HCT116 (cell line): ENCODE results near the gene HES5. TPM values are rescaled to one million over a fixed set of nuclear protein-coding genes. Genes with fewer than 3 reads are reported as not detected.

Source experiments
- ATAC-seq: fragments of 200-7000 bp; cut with Tn5 transposase; 2 replicates; pipeline ENCODE4 v1.9.1; 2020; ENCODE audit warnings: mild to moderate bottlenecking, moderate library complexity
- BruUV-seq: library from RNA; stranded (reverse); fragments of 400-500 nt; replicated peaks from 2 replicates; lab custom pipeline; 2021; lab: Mats Ljungman, UMichigan
- CTCF ChIA-PET: fragments of 300-600 bp; sonication (Branson Sonifier 250); formaldehyde crosslinking; loops from one replicate; lab custom pipeline; 2021; ENCODE audit warnings: antibody characterized with exemption; lab: Charles Lee
- POLR2A ChIA-PET: fragments of 300-600, 350-600 bp; sonication (Branson Sonifier 250); formaldehyde crosslinking; loops from one replicate; lab custom pipeline; 2021; ENCODE audit warnings: antibody characterized with exemption; lab: Charles Lee
- RAD21 ChIA-PET, 2 experiments: fragments of 300-600 bp; sonication (Branson Sonifier 250); formaldehyde crosslinking; loops; one replicate each; lab custom pipeline; 2023; ENCODE audit warnings: low total read pairs in 2 of 2; ENCODE audit not compliant: uncharacterized antibody in 2 of 2, unreplicated experiment in 2 of 2, low non-redundant PET in 1 of 2; lab: Charles Lee
- DNase-seq: peaks from one replicate; pipeline ENCODE4 v3.0.0-alpha.2; 2010; ENCODE audit warnings: low read depth, low spot score
- H2AFZ ChIP-seq: fragments of 200-600 bp; shearing (Covaris generic), sonication (generic); 2 replicates; pipeline ENCODE4 v1.6.1; 2017; ENCODE audit warnings: low read depth, mixed run types, mixed read lengths, antibody characterized with exemption, low read length; ENCODE audit not compliant: poor library complexity, severe bottlenecking
- H3K27ac ChIP-seq: 2 replicates; pipeline ENCODE4 v1.5.1; 2012; ENCODE audit warnings: low read depth, low read length
- H3K27me3 ChIP-seq: fragments of 200-600 bp; sonication (generic); 2 replicates; pipeline ENCODE4 v1.6.1; 2016; ENCODE audit warnings: mixed run types, low read length, mixed read lengths; ENCODE audit not compliant: insufficient read depth
- H3K36me3 ChIP-seq, 2 experiments: fragments of 200-500 bp in 1 of 2; fragments of 200-600 bp in 1 of 2; sonication (Bioruptor generic) in 1 of 2; sonication (generic) in 1 of 2; 2 replicates each; pipeline versions ENCODE4 v1.5.1 to v1.6.1; 2014 to 2016; ENCODE audit warnings: low read length in 2 of 2, inconsistent platforms in 1 of 2, mixed read lengths in 1 of 2, mixed run types in 1 of 2; ENCODE audit not compliant: insufficient read depth in 2 of 2, control insufficient read depth in 1 of 2
- H3K4me1 ChIP-seq, 2 experiments: fragments of 200-600 bp in 1 of 2; sonication (generic) in 1 of 2; 2 replicates each; pipeline versions ENCODE4 v1.5.1 to v1.6.1; 2012 to 2017; ENCODE audit warnings: low read length in 2 of 2, inconsistent platforms in 1 of 2, mild to moderate bottlenecking in 1 of 2, mixed read lengths in 1 of 2, mixed run types in 1 of 2, moderate library complexity in 1 of 2; ENCODE audit not compliant: insufficient read depth in 2 of 2, control insufficient read depth in 1 of 2
- H3K4me2 ChIP-seq: fragments of 200-600 bp; sonication (generic); 2 replicates; pipeline ENCODE4 v1.6.1; 2017; ENCODE audit warnings: mixed run types, low read length, mixed read lengths
- H3K4me3 ChIP-seq, 2 experiments: fragments of 200-600 bp in 1 of 2; sonication (generic) in 1 of 2; replicated peaks in 1 of 2; 2 replicates each; pipeline ENCODE4 v1.5.1; 2011 to 2016; ENCODE audit warnings: low read length in 2 of 2, control low read depth in 1 of 2, low read depth in 1 of 2, mild to moderate bottlenecking in 1 of 2, mixed read lengths in 1 of 2, mixed run types in 1 of 2
- H3K79me2 ChIP-seq: fragments of 200-600 bp; sonication (generic); 2 replicates; pipeline ENCODE4 v1.6.1; 2017; ENCODE audit warnings: mild to moderate bottlenecking, mixed run types, low read length, moderate library complexity, mixed read lengths; ENCODE audit not compliant: insufficient read depth
- H3K9ac ChIP-seq: fragments of 200-600 bp; sonication (generic); 2 replicates; pipeline ENCODE4 v1.6.1; 2016; ENCODE audit warnings: low read length, mixed read lengths
- H3K9me2 ChIP-seq: fragments of 200-600 bp; sonication (generic), shearing (Covaris generic); 2 replicates; pipeline ENCODE4 v1.6.1; 2017; ENCODE audit warnings: mixed run types, mild to moderate bottlenecking, moderate library complexity; ENCODE audit not compliant: insufficient read depth
- H3K9me3 ChIP-seq, 2 experiments: fragments of 200-500 bp in 1 of 2; fragments of 200-600 bp in 1 of 2; sonication (Bioruptor generic) in 1 of 2; sonication (generic) in 1 of 2; 2 replicates each; pipeline ENCODE4 v1.6.1; 2014 to 2017; ENCODE audit warnings: low read length in 2 of 2, mixed read lengths in 2 of 2, inconsistent platforms in 1 of 2, low read depth in 1 of 2, mild to moderate bottlenecking in 1 of 2, mixed run types in 1 of 2, moderate library complexity in 1 of 2; ENCODE audit not compliant: control insufficient read depth in 1 of 2, insufficient read depth in 1 of 2
- H4K20me1 ChIP-seq: fragments of 200-600 bp; sonication (generic), shearing (Covaris generic); 2 replicates; pipeline ENCODE4 v1.6.1; 2017; ENCODE audit warnings: mixed run types, mild to moderate bottlenecking, moderate library complexity; ENCODE audit not compliant: insufficient read depth
- CBX3 ChIP-seq: IDR thresholded peaks from 2 replicates; pipeline ENCODE4 v1.6.1; 2012; ENCODE audit warnings: low read depth
- CEBPB ChIP-seq: IDR thresholded peaks from 2 replicates; pipeline ENCODE4 v1.6.1; 2012; ENCODE audit warnings: low read depth
- ELF1 ChIP-seq: IDR thresholded peaks from 2 replicates; pipeline ENCODE4 v1.6.1; 2012; ENCODE audit warnings: low read depth, borderline replicate concordance
- EZH2 ChIP-seq: fragments of 200-600 bp; sonication (generic); IDR thresholded peaks from 2 replicates; pipeline ENCODE4 v1.6.1; 2017; ENCODE audit warnings: antibody characterized with exemption, mixed run types
- EZH2phosphoT487 ChIP-seq: fragments of 200-600 bp; IDR thresholded peaks from 2 replicates; pipeline ENCODE4 v1.6.1; 2018; ENCODE audit warnings: antibody characterized with exemption, borderline replicate concordance
- JUND ChIP-seq: IDR thresholded peaks from 2 replicates; pipeline ENCODE4 v1.6.1; 2012
- POLR2A ChIP-seq: IDR thresholded peaks from 2 replicates; pipeline ENCODE4 v1.7.0; 2011; ENCODE audit warnings: borderline replicate concordance; ENCODE audit not compliant: insufficient read depth, insufficient read length; ENCODE audit errors: extremely low read depth
- RAD21 ChIP-seq: IDR thresholded peaks from 2 replicates; pipeline ENCODE4 v1.6.1; 2012; ENCODE audit warnings: low read depth, mild to moderate bottlenecking
- SP1 ChIP-seq: IDR thresholded peaks from 2 replicates; pipeline ENCODE4 v1.6.1; 2012; ENCODE audit warnings: low read depth
- TCF7L2 ChIP-seq: IDR thresholded peaks from 2 replicates; pipeline ENCODE4 v1.7.0; 2011; ENCODE audit warnings: borderline replicate concordance, inconsistent platforms; ENCODE audit not compliant: insufficient read depth, insufficient read length; ENCODE audit errors: extremely low read depth
- ZFX ChIP-seq: fragments of 450-650 bp; IDR thresholded peaks from 2 replicates; pipeline ENCODE4 v1.6.1; 2017
- ZNF274 ChIP-seq: fragments of 200-500 bp; sonication (Bioruptor generic); IDR thresholded peaks from 2 replicates; pipeline ENCODE4 v1.6.1; 2014; ENCODE audit warnings: mild to moderate bottlenecking, low read depth, low read length, inconsistent platforms
- intact Hi-C: fragments of 100-400 bp; cut with micrococcal nuclease; formaldehyde crosslinking; loops from 2 replicates; pipeline ENCODE4 v1.10.0; 2022
- total RNA-seq: library from RNA; stranded (reverse); gene quantifications from one replicate; pipeline ENCODE4 v1.2.1, GENCODE V29; 2021; ENCODE audit not compliant: unreplicated experiment
- TF ChIP-seq, protein P1 (sequence below), 3 experiments: fragments of 200-600 bp in 1 of 3; sonication (generic) in 1 of 3; IDR thresholded peaks in 2 of 3; conservative IDR thresholded peaks in 1 of 3; 2 replicates each; pipeline ENCODE4 v1.5.1; 2012 to 2017; ENCODE audit warnings: low read depth in 2 of 3, low read length in 2 of 3, antibody characterized with exemption in 1 of 3, borderline replicate concordance in 1 of 3, control low read depth in 1 of 3, mild to moderate bottlenecking in 1 of 3, mixed read lengths in 1 of 3, mixed run types in 1 of 3, moderate library complexity in 1 of 3; ENCODE audit not compliant: insufficient read depth in 1 of 3
- TF ChIP-seq, protein P2 (sequence below): IDR thresholded peaks from 2 replicates; pipeline ENCODE4 v1.6.1; 2012
- TF ChIP-seq, protein P3 (sequence below): IDR thresholded peaks from 2 replicates; pipeline ENCODE4 v1.6.1; 2011; ENCODE audit warnings: mild to moderate bottlenecking, low read length, moderate library complexity; ENCODE audit not compliant: insufficient replicate concordance; ENCODE audit errors: extremely low read depth

HES5 gene
- total RNA-seq, 1 experiment from 2014 or later: not detected

DNA sequence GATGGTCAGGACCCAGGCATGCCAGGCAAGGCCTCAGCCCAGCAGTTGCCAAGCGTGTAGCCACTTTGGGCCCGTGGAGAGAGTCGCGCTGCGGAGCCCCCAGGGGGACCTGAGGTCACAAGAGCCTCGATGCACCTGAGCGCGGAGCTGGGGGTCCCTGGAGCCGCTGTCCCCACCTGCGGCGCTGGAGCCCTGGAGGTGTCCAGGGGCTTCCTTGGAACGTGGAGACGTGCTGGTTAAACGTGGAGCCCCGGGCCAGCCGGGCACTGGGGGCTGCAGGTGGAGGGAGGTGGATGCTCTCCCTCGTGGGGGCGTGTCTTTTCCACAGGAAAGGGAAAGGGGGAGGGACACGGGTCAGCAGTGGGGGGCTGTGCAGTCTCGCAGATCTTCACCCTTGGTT, 50.9 kb downstream of the HES5 start:
- TF ChIP-seq POLR2A (no peak), RAD21 (no peak), JUND (no peak), CBX3 (no peak), CEBPB (no peak), ZNF274 (no peak), SP1 (no peak), EZH2 (no peak), TCF7L2 (no peak), ELF1 (no peak), EZH2phosphoT487 (no peak), ZFX (no peak)
- TF ChIP-seq, protein P1, sequence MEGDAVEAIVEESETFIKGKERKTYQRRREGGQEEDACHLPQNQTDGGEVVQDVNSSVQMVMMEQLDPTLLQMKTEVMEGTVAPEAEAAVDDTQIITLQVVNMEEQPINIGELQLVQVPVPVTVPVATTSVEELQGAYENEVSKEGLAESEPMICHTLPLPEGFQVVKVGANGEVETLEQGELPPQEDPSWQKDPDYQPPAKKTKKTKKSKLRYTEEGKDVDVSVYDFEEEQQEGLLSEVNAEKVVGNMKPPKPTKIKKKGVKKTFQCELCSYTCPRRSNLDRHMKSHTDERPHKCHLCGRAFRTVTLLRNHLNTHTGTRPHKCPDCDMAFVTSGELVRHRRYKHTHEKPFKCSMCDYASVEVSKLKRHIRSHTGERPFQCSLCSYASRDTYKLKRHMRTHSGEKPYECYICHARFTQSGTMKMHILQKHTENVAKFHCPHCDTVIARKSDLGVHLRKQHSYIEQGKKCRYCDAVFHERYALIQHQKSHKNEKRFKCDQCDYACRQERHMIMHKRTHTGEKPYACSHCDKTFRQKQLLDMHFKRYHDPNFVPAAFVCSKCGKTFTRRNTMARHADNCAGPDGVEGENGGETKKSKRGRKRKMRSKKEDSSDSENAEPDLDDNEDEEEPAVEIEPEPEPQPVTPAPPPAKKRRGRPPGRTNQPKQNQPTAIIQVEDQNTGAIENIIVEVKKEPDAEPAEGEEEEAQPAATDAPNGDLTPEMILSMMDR (IDR thresholded peaks at IDR 0.05 in 2 of 3, conservative IDR thresholded peaks at IDR 0.05 in 1 of 3; ENCODE audit: borderline replicate concordance in 1 of 3, insufficient read depth in 1 of 3, low read depth in 2 of 3, low read length in 2 of 3): no peak
- TF ChIP-seq, protein P2, sequence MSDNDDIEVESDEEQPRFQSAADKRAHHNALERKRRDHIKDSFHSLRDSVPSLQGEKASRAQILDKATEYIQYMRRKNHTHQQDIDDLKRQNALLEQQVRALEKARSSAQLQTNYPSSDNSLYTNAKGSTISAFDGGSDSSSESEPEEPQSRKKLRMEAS: no peak
- TF ChIP-seq, protein P3, sequence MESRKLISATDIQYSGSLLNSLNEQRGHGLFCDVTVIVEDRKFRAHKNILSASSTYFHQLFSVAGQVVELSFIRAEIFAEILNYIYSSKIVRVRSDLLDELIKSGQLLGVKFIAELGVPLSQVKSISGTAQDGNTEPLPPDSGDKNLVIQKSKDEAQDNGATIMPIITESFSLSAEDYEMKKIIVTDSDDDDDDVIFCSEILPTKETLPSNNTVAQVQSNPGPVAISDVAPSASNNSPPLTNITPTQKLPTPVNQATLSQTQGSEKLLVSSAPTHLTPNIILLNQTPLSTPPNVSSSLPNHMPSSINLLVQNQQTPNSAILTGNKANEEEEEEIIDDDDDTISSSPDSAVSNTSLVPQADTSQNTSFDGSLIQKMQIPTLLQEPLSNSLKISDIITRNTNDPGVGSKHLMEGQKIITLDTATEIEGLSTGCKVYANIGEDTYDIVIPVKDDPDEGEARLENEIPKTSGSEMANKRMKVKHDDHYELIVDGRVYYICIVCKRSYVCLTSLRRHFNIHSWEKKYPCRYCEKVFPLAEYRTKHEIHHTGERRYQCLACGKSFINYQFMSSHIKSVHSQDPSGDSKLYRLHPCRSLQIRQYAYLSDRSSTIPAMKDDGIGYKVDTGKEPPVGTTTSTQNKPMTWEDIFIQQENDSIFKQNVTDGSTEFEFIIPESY: no peak
- no peak overlapping the region for H2AFZ ChIP-seq
- H3K9ac ChIP-seq: no peak overlapping the region
- no peak overlapping the region for H3K4me2 ChIP-seq
- ATAC-seq (no peak), DNase-seq (no peak)
- intact Hi-C loops: no loop called here
- H3K4me1 ChIP-seq: no peaks in the 10 kb centered on the region
- no peaks in the 10 kb centered on the region for H3K9me2 ChIP-seq
- no peak overlapping the region for H3K27ac ChIP-seq
- H3K36me3 ChIP-seq: no peaks in the 10 kb centered on the region
- no peak overlapping the region for H3K4me3 ChIP-seq
- POLR2A ChIA-PET: no interaction called here
- no peaks in the 10 kb centered on the region for H3K27me3 ChIP-seq
- BruUV-seq: no TSS peak
- no peaks in the 10 kb centered on the region for H3K9me3 ChIP-seq
- no peaks in the 10 kb centered on the region for H3K79me2 ChIP-seq
- no peaks in the 10 kb centered on the region for H4K20me1 ChIP-seq
- RAD21 ChIA-PET: no interaction called here
- CTCF ChIA-PET: no interaction called here

Other genes with a start within 250 kb of the HES5 start
- gene MORN1, start 138.7 kb downstream of the HES5 start, total RNA-seq: 21.4 TPM
- 155 TPM for gene RER1, start 138.4 kb downstream of the HES5 start, total RNA-seq
- gene PEX10, start 117.7 kb downstream of the HES5 start, total RNA-seq: 27.9 TPM
- 2.0 TPM for gene PLCH2, start 54.0 kb downstream of the HES5 start, total RNA-seq
- 38.5 TPM for gene PANK4, start 3.7 kb downstream of the HES5 start, total RNA-seq
- 0.66 TPM for gene TNFRSF14, start 26.1 kb upstream of the HES5 start, total RNA-seq
- gene PRXL2B, start 56.5 kb upstream of the HES5 start, total RNA-seq: 32.2 TPM
- gene MMEL1, start 102.8 kb upstream of the HES5 start, total RNA-seq: 2.7 TPM